Parathyroid adenoma (tissue), 2 donors: ENCODE results near the gene IMMP2L.

Source experiments
- H2AFZ ChIP-seq: fragments of 300-600 bp; sonication (generic); one replicate; pipeline ENCODE4 v1.7.0; 2017; ENCODE audit warnings: antibody characterized with exemption, mild to moderate bottlenecking
- H3K27ac ChIP-seq: fragments of 300-600 bp; sonication (generic); one replicate; pipeline ENCODE4 v1.7.0; 2017
- H3K27me3 ChIP-seq: fragments of 300-600 bp; sonication (generic); one replicate; pipeline ENCODE4 v1.7.0; 2017; ENCODE audit warnings: low read length; ENCODE audit not compliant: control insufficient read depth, insufficient read depth
- H3K36me3 ChIP-seq: fragments of 300-600 bp; sonication (generic); one replicate; pipeline ENCODE4 v1.7.0; 2017; ENCODE audit warnings: low read length; ENCODE audit not compliant: control insufficient read depth, insufficient read depth
- H3K4me1 ChIP-seq: fragments of 300-600 bp; sonication (generic); one replicate; pipeline ENCODE4 v1.7.0; 2017; ENCODE audit warnings: control low read depth
- H3K4me2 ChIP-seq: fragments of 300-600 bp; sonication (generic); one replicate; pipeline ENCODE4 v1.7.0; 2017; ENCODE audit warnings: low read length
- H3K4me3 ChIP-seq: fragments of 300-600 bp; sonication (generic); one replicate; pipeline ENCODE4 v1.7.0; 2017; ENCODE audit warnings: low read depth, low read length
- H3K79me2 ChIP-seq: fragments of 300-600 bp; sonication (generic); one replicate; pipeline ENCODE4 v1.7.0; 2017; ENCODE audit warnings: control low read depth
- H3K9ac ChIP-seq: fragments of 300-600 bp; sonication (generic); one replicate; pipeline ENCODE4 v1.7.0; 2017; ENCODE audit warnings: mild to moderate bottlenecking
- H3K9me3 ChIP-seq: fragments of 300-600 bp; sonication (generic); one replicate; pipeline ENCODE4 v1.7.0; 2017; ENCODE audit warnings: low read length; ENCODE audit not compliant: control insufficient read depth
- TF ChIP-seq, protein P1 (sequence below): fragments of 300-600 bp; sonication (generic); IDR thresholded peaks from one replicate; pipeline ENCODE4 v1.7.0; 2017; ENCODE audit warnings: antibody characterized with exemption, mild to moderate bottlenecking
- donor health status: primary hyperparathyroidism.

IMMP2L gene

DNA sequence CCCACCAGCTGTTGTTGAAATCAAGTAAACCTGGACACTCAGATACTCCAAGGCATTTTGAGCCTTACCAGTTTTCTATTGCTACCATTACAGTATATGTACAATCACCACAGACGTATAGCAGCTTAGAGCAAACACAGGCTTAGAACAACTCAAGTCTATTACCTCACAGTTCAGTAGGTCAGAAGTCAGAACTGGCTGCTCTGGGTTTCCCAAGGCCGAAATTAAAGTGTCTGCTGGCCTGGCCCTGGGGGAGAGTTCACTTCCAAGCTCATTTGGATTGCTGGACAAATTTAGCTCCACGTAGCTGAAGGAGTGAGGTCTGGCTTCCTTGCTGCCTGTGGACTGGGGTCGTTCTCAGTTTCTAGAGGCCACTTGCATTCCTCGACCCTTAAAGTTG lies 731.5 kb downstream of the IMMP2L start:
- Histone ChIP-seq H3K4me2 (no peak overlapping the region), H3K27me3 (no peaks in the 10 kb centered on the region), H3K36me3 (no peaks in the 10 kb centered on the region), H3K9ac (no peak overlapping the region), H3K4me3 (no peak overlapping the region), H3K79me2 (no peaks in the 10 kb centered on the region), H3K4me1 (no peaks in the 10 kb centered on the region), H2AFZ (no peak overlapping the region), H3K27ac (no peak overlapping the region), H3K9me3 (no peaks in the 10 kb centered on the region)
- TF ChIP-seq, protein P1, sequence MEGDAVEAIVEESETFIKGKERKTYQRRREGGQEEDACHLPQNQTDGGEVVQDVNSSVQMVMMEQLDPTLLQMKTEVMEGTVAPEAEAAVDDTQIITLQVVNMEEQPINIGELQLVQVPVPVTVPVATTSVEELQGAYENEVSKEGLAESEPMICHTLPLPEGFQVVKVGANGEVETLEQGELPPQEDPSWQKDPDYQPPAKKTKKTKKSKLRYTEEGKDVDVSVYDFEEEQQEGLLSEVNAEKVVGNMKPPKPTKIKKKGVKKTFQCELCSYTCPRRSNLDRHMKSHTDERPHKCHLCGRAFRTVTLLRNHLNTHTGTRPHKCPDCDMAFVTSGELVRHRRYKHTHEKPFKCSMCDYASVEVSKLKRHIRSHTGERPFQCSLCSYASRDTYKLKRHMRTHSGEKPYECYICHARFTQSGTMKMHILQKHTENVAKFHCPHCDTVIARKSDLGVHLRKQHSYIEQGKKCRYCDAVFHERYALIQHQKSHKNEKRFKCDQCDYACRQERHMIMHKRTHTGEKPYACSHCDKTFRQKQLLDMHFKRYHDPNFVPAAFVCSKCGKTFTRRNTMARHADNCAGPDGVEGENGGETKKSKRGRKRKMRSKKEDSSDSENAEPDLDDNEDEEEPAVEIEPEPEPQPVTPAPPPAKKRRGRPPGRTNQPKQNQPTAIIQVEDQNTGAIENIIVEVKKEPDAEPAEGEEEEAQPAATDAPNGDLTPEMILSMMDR = no peak

DNA sequence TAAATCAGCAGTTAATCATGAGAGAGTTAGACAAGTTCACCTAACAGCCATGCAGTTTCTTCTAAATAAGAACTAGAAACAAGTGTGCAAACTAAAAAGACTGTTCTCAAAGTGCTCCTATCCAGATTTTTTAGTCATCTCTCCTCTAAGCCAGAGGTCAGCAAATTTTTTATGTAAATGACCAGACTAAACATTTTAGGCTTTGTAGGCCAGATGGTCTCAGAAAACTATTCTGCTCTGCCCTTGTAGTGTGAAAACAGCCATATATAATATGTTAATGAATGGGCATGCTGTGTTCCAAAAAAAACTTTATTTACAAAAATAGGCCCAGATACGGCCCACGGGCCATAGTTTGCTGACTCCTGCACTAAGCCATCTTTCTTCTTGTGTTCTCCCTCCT lies 734.4 kb downstream of the IMMP2L start:
- no peak overlapping the region for H3K4me3 ChIP-seq
- H2AFZ ChIP-seq = no peak overlapping the region
- H3K27me3 ChIP-seq = no peaks in the 10 kb centered on the region
- TF ChIP-seq, protein P1 = no peak
- H3K9me3 ChIP-seq = no peaks in the 10 kb centered on the region
- no peak overlapping the region for H3K4me2 ChIP-seq
- no peak overlapping the region for H3K9ac ChIP-seq
- H3K79me2 ChIP-seq = no peaks in the 10 kb centered on the region
- H3K27ac ChIP-seq = no peak overlapping the region
- no peaks in the 10 kb centered on the region for H3K36me3 ChIP-seq
- H3K4me1 ChIP-seq = no peaks in the 10 kb centered on the region

DNA sequence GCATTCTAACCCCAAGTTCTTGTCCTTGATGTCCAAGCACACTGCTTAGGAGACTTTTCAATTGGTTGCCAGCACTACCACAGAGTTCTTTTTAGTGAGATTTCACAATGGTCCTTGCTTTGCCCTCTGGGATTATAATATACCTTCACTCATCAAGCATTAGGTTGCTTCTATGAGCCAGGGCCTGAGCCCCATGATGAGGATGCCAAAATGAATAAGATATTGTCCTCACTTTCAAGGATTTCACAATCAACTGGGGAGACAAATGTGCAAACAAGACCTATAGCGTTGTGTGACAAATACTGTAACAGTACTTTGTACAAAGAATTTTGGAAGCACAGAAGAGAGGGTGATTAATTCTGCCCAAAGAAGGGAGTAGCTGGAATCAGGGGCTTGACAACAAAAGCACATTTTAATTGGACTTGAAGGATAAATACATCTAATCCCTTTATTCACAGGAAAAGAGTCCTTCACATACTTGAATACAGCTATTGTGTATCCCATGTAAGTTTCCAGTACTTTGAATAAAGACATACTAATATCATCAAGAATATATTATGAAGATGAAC lies 734.9 kb downstream of the IMMP2L start:
- no peaks in the 10 kb centered on the region for H3K9me3 ChIP-seq
- no peak overlapping the region for H3K4me3 ChIP-seq
- H3K4me1 ChIP-seq = no peaks in the 10 kb centered on the region
- H2AFZ ChIP-seq = no peak overlapping the region
- H3K4me2 ChIP-seq = no peak overlapping the region
- H3K27ac ChIP-seq = no peak overlapping the region
- no peak overlapping the region for H3K9ac ChIP-seq
- TF ChIP-seq, protein P1 = no peak
- H3K79me2 ChIP-seq = no peaks in the 10 kb centered on the region
- H3K27me3 ChIP-seq = no peaks in the 10 kb centered on the region
- H3K36me3 ChIP-seq = no peaks in the 10 kb centered on the region

DNA sequence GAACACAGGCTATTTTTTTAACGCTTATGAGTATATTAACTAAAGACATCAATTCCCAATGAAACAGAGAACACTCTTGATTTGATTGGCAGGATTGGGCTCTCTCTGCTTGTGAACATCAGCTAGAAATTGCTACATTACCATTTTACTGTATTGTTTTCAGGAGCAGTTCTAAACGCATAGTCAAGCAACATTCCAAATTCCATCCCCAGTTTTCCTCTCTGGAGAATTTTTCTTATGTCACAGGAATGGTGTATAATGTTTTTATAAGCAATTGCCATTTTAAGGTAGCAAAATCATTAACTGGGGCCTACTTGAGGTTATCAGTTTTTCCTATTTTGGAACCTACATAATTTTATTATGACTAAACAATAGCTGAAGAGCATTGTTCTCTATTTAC lies 748.3 kb downstream of the IMMP2L start:
- Histone ChIP-seq H3K4me2 (no peak overlapping the region), H3K9me3 (no peaks in the 10 kb centered on the region), H3K27me3 (no peaks in the 10 kb centered on the region), H3K36me3 (no peaks in the 10 kb centered on the region), H2AFZ (no peak overlapping the region), H3K9ac (no peak overlapping the region), H3K27ac (no peak overlapping the region), H3K79me2 (no peaks in the 10 kb centered on the region), H3K4me3 (no peak overlapping the region), H3K4me1 (no peaks in the 10 kb centered on the region)
- TF ChIP-seq, protein P1 = no peak

DNA sequence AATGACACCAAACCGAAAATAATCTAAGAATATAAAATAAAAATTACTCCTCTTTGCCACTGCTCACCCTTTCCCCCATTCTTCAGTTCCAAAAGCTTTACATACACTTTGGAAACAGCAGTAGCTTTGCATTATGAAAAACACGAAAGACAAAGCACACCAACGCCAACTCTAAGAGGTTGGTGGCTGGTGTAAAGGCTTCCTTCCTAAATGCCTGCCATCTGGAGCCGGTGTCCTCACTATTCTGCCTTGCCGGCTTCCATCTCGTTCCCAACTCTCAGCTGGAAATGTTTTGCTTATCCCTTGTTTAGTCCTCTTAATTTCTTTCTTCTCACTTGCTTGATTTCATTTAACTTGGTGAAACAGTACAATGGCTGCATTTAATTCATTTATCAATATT lies 752.5 kb downstream of the IMMP2L start:
- TF ChIP-seq, protein P1 = no peak
- no peaks in the 10 kb centered on the region for H3K27me3 ChIP-seq
- no peaks in the 10 kb centered on the region for H3K36me3 ChIP-seq
- no peak overlapping the region for H2AFZ ChIP-seq
- no peaks in the 10 kb centered on the region for H3K79me2 ChIP-seq
- H3K4me1 ChIP-seq = no peaks in the 10 kb centered on the region
- H3K4me2 ChIP-seq = no peak overlapping the region
- no peaks in the 10 kb centered on the region for H3K9me3 ChIP-seq
- H3K4me3 ChIP-seq = no peak overlapping the region
- H3K9ac ChIP-seq = no peak overlapping the region
- no peak overlapping the region for H3K27ac ChIP-seq
